NCI-H774 (cell line): ENCODE results near the gene MBD3.
A peak's percentile ranks its signal among the peaks of the same experiment; 100 is the strongest.

Experiments
- DNase-seq: peaks from one replicate; lab custom pipeline; 2025; lab: John Stamatoyannopoulos, UW

MBD3 gene

DNA sequence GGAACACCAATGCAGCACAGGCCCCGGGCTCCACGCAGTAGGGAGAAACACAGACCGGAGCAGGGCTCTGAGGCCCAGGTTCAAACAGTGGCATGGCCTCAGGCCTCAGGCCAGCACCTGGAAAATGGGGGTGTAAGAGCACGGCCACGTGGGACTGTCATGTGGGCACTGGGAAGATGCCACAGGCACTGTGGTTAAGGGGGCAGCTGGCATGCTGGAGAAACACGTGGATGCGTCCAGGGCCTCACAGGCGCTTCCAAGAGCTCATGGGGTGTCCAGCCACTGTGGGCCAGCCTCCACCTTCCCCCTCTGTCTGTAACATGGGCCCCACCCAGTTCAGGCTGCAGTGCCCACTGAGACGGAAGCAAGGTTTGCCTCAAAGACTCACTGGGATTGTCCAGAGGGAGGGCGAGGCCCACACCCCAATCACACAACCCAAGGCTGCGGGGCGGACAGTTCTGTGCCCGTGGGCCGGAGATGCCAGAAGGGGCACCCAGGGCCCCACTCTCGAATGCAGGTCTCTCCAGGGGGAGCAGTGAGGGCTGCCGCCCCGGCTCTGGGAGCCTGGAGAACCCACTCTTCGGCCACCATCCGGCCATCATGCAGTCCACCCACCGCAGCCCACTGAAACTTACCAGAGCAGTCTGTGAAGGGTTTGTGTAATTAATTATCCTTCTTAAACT lies 6.3 kb upstream of the MBD3 start:
- DNase-seq, result no peak

- DNase-seq, result no peak
These were observed 772 bp upstream of the MBD3 start for GRCh38 chr19:1593501-1593772.

DNA sequence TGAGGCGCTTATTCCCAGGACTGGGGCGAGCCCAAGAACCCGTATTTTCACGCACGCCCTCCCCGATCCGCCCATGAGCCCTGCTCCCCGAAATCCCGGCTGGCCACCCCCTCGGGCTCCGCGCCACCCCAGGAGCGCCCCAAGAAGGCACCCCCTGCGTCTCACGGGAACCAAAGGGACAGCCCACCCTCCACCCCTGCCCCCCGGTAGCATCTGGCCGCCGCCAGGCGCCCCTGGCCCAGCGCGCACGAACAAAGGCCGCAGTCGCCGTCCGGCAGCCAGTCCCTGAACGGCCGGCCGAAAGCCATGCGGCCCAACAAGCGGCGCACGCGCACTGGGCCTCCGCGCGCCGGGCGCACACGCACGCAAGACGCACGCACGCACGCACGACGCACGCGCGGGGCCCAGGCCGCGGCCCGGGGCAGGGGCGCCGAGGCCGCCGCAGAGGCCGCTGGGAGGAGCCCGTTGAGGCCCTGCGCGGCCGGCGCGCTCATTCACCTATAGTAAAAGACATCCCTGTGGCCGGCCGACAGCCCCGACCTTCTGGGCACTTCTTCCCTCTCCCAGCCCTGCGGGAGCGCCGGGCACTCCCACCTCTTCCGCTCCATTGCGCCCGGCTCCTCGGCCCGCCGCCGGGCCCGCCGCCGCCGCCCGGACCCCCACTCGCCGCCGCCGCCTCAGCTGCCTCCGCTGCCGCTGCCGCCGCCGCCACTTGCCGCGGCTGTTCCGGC lies 476 bp downstream of the MBD3 start:
- peak; percentile 85 for DNase-seq

GRCh38 chr19:1591421-1592023 lies 1.1 kb downstream of the MBD3 start:
- no peak for DNase-seq

GRCh38 chr19:1590641-1591397 lies 1.8 kb downstream of the MBD3 start:
- no peak for DNase-seq

GRCh38 chr19:1587872-1588271 lies 4.8 kb downstream of the MBD3 start:
- DNase-seq, result no peak

- no peak for DNase-seq
These were observed 7.5 kb downstream of the MBD3 start for GRCh38 chr19:1585243-1585580.

GRCh38 chr19:1584500-1585242 lies 8.0 kb downstream of the MBD3 start:
- no peak for DNase-seq

DNA sequence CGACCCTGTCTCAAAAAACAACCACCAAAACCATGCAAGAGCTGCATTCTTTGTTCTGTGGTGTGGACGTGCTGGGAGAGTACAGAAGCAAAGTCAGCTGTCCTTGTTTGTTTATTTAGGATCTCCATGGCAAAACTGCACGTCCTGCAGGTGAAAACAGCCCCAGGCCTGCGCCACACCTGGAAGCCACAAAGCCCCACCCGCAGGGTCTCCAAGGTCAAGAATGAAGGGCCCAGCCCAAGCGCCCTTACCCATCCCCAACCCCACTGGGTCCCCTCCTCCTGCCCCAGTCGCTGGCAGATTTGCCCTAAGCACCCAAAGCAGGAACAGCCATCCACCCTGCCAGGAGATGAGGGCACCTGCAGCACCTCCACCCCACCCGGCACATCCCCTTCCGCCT lies 10.5 kb downstream of the MBD3 start:
- DNase-seq, result peak; percentile 74

GRCh38 chr19:1580957-1581356 lies 11.7 kb downstream of the MBD3 start:
- no peak for DNase-seq

- DNase-seq, result no peak
These were observed 12.3 kb downstream of the MBD3 start for GRCh38 chr19:1580382-1580781.

DNA sequence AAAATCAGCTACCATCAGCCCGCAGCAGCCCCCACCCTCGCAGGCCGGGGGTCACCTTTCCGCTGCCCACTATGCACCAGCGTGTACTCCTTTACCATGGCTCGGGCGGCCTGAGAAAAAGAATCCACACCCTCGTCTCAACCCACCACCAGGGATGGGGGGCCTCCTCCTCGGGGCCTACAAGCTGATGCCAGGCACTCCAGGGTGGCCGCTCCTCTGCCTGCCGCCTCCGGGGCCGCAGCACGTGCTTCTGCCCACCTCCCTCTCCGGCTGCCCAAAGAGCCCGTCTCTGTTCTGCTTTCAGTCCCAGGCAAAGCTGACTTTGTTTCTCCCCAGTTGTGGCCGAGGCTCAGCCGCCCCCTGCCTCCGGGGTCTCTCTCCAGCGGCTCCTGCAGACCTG lies 13.4 kb downstream of the MBD3 start:
- DNase-seq, result no peak

DNA sequence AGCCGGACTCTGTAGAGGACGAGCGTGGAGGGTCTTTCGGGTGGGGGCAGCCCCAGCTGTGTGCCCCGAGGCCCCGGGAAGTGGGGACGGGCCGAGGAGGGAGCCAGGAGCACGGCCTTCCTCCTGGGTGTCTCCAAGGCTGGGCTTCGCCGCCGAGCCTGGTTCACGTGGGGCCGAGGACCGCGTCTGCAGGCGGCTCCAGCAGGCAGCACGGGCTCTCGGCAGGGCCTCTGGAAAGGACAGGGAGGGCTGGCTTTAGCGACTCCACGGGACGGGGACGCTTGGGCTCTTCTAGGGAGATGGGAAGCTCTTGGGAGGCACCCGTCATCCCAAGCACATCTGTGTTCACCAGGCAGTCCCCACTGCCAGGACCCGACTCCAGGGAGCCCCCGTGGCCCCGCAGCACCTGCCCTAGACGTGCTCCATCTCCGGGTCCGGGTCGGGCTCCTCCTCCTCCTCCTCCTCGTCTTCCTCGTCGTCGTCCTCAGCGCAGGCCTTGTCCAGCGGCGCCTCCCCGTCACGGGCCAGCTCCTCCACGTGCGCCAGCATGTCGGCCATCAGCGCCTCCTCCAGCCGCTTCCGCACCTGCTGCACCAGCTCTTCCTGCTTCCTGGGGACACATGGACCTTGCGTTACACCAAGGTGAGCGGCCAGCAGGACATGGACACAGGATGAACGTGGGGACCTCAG lies 14.6 kb downstream of the MBD3 start:
- no peak for DNase-seq

GRCh38 chr19:1577090-1577928 lies 15.4 kb downstream of the MBD3 start:
- DNase-seq, result no peak

GRCh38 chr19:1576242-1577089 lies 16.2 kb downstream of the MBD3 start:
- DNase-seq, result no peak

DNA sequence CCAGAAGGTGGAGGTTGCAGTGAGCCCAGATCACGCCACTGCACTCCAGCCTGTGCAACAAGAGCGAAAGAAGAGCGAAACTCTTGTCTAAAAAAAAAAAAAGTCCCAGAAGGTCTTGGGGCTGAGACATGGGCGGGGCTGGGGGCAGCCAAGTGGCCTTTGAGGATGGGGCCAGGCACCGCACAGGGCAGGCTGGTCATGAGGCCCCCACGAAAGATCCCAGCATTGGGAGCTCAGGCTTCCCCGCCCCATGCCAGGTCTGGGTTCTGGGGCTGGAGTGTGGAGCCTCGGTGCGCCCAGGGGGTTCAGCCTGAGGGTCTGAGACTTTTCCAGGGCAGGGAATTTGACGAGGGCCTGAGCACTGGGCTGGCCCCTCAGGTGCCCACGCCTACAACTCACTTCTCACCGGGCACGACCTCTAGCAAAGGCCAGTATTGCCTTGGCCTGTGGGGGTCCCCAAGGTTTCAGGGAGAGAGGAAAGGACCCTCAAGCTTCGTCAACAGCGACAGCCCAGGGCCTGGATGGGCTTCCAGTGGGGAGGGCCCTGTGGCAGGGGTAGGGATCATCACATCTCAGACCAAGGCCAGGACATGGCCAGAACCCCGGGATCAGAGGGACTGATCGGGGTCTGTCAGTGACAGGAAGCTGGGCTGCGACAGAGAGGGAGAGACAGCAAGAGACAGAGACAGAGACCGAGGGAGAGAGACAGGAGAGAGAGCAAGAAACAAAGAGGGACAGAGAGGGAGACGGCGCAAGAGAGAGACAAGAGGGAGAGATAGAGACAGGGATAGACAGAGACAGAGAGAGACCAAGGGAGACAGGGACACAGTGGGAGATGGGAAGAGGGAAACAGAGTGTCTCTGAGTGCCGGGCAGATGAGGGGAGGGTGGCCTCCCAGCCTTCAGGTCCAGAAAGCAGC lies 17.1 kb downstream of the MBD3 start:
- DNase-seq, result no peak

DNA sequence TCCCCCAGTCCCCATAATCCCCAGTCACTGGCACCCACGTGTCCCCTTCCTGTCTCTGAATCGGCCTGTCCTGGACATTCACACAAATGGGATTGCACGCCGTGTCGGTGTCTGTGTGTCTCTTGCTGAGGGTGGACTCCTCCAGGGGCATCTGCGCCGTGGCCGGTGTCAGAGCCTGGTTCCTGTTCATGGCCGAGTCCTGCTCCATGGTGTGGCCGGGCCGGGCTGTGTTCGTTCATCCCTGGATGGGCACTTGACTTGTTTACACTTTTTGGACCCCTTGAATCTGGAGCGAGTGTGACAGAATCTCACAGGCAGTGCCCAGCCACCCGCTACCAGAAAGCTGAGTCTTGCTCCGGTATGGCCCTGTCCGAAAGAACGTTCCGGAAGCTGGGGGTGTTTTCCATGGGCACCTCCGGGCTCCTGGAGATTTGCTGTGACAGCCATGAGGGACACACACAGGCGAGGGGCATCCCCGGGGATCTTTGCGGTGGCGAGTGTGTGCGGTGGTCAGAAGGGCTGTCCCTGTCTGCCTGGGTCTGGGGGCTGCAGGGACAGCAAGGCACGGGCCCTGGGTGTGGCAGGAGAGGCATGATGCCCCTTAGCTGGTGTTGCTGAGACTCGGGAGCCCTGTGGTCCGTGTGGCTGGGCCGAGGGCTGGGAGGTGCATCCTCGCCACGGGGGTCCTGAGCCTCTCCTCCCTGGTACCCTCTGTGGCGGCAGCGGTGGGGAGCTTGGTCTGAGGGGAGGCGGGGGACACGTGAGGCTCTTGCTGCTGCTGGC lies 18.1 kb downstream of the MBD3 start:
- no peak for DNase-seq

DNA sequence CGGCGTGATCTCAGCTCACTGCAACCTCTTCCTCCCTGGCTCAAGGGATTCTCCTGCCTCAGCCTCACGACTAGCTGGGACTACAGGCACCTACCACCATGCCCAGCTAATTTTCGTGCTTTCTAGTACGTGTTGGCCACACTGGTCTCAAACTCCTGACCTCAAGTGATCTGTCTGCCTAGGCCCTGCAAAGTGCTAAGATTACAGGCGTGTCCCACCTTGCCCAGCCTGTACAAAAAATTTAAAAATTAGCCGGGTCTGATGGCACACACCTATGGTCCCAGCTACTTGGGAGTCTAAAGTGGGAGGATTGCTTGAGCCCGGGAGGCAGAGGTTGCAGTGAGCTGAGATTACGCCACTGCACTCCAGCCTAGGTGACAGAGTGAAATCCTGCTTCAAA lies 19.9 kb downstream of the MBD3 start:
- DNase-seq, result no peak
